Thyroid gland (tissue), 4 donors: ENCODE data around the gene ZCWPW1.

ENCODE experiments used
- POLR2A ChIP-seq, 2 donors: fragments of 450-650 bp; IDR thresholded peaks; one replicate each; pipeline ENCODE4 v1.6.1; 2017; ENCODE audit warnings: antibody characterized with exemption in 2 of 2, mild to moderate bottlenecking in 2 of 2, moderate library complexity in 1 of 2
- TF ChIP-seq, protein P1 (sequence below), 6 experiments: fragments of 200-600 bp in 3 of 6; fragments of 450-650 bp in 3 of 6; sonication (generic) in 3 of 6; IDR thresholded peaks; one replicate each; pipeline ENCODE4 v1.5.1; 2016 to 2019; ENCODE audit warnings: antibody characterized with exemption in 6 of 6, mild to moderate bottlenecking in 2 of 6, inconsistent platforms in 1 of 6, moderate library complexity in 1 of 6

DNA sequence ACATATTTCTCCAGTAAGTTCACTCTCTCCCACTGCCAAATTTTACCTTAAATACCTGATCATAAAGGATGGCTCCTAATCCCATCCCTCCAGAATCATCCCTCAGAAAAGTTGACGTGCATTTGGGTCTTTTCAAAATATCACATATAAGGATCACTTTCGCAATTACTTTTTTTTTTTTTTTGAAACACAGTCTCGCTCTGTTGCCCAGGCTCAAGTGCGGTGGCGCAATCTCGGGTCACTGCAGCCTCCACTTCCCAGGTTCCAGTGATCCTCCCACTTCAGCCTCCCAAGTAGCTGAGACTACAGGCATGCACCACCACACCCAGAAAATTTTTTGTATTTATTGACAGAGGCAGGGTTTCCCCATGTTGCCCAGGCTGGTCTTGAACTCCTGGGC, 17.4 kb downstream of the ZCWPW1 start:
- TF ChIP-seq POLR2A (IDR thresholded peaks at IDR 0.05): no peak
- TF ChIP-seq, protein P1, sequence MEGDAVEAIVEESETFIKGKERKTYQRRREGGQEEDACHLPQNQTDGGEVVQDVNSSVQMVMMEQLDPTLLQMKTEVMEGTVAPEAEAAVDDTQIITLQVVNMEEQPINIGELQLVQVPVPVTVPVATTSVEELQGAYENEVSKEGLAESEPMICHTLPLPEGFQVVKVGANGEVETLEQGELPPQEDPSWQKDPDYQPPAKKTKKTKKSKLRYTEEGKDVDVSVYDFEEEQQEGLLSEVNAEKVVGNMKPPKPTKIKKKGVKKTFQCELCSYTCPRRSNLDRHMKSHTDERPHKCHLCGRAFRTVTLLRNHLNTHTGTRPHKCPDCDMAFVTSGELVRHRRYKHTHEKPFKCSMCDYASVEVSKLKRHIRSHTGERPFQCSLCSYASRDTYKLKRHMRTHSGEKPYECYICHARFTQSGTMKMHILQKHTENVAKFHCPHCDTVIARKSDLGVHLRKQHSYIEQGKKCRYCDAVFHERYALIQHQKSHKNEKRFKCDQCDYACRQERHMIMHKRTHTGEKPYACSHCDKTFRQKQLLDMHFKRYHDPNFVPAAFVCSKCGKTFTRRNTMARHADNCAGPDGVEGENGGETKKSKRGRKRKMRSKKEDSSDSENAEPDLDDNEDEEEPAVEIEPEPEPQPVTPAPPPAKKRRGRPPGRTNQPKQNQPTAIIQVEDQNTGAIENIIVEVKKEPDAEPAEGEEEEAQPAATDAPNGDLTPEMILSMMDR (IDR thresholded peaks at IDR 0.05): no peak
